DOHH2 (cell line): ENCODE measurements around the gene PTPN3.

Experiments
- H3F3A ChIP-seq: fragments of 200-600 bp; sonication (generic), shearing (Covaris generic); 2 replicates; pipeline ENCODE4 v1.6.0; 2016; ENCODE audit warnings: antibody characterized with exemption, mild to moderate bottlenecking; ENCODE audit not compliant: control insufficient read depth, insufficient read depth
- H3K27ac ChIP-seq: fragments of 200-600 bp; sonication (generic); 2 replicates; pipeline ENCODE4 v1.5.1; 2014; ENCODE audit warnings: low read depth, mild to moderate bottlenecking, low read length, moderate library complexity
- H3K27me3 ChIP-seq: fragments of 200-600 bp; sonication (generic); 2 replicates; pipeline ENCODE4 v1.6.1; 2014; ENCODE audit warnings: mild to moderate bottlenecking, low read length, mixed read lengths; ENCODE audit not compliant: control insufficient read depth
- H3K36me3 ChIP-seq: fragments of 200-600 bp; sonication (generic); 2 replicates; pipeline ENCODE4 v1.6.1; 2014; ENCODE audit warnings: mild to moderate bottlenecking, low read length, moderate library complexity, mixed read lengths; ENCODE audit not compliant: control insufficient read depth
- H3K4me1 ChIP-seq: fragments of 200-600 bp; sonication (generic); 2 replicates; pipeline ENCODE4 v1.6.1; 2014; ENCODE audit warnings: mild to moderate bottlenecking, low read length, mixed read lengths; ENCODE audit not compliant: control insufficient read depth
- H3K4me2 ChIP-seq: fragments of 200-600 bp; sonication (generic); 2 replicates; pipeline ENCODE4 v1.6.0; 2014; ENCODE audit warnings: mild to moderate bottlenecking, low read length, moderate library complexity
- H3K4me3 ChIP-seq: fragments of 200-600 bp; sonication (generic); 2 replicates; pipeline ENCODE4 v1.5.1; 2014; ENCODE audit warnings: mild to moderate bottlenecking, low read length, mixed read lengths
- H3K79me2 ChIP-seq: fragments of 200-600 bp; sonication (generic); 2 replicates; pipeline ENCODE4 v1.6.1; 2014; ENCODE audit warnings: mild to moderate bottlenecking, low read length, mixed read lengths; ENCODE audit not compliant: control insufficient read depth
- H3K9me2 ChIP-seq: fragments of 200-600 bp; sonication (generic); replicated peaks from 2 replicates; pipeline ENCODE4 v1.6.1; 2014; ENCODE audit warnings: mild to moderate bottlenecking, low read length, mixed read lengths; ENCODE audit not compliant: control insufficient read depth
- H3K9me3 ChIP-seq: fragments of 200-600 bp; sonication (generic); 2 replicates; pipeline ENCODE4 v1.6.1; 2014; ENCODE audit warnings: antibody characterized with exemption, low read length, mixed read lengths; ENCODE audit not compliant: control insufficient read depth, insufficient read depth
- H4K20me1 ChIP-seq: fragments of 200-600 bp; sonication (generic); 2 replicates; pipeline ENCODE4 v1.6.0; 2014; ENCODE audit warnings: low read depth, mild to moderate bottlenecking, antibody characterized with exemption, low read length, moderate library complexity; ENCODE audit not compliant: control insufficient read depth, insufficient read depth
- CTCF ChIP-seq: fragments of 200-600 bp; sonication (generic); IDR thresholded peaks from one replicate; pipeline ENCODE4 v1.5.1; 2014; ENCODE audit warnings: antibody characterized with exemption, mild to moderate bottlenecking, low read depth, low read length; ENCODE audit not compliant: poor library complexity, severe bottlenecking
- EZH2phosphoT487 ChIP-seq: fragments of 200-600 bp; sonication (generic); IDR thresholded peaks from 2 replicates; pipeline ENCODE4 v1.6.1; 2017; ENCODE audit warnings: borderline replicate concordance, mild to moderate bottlenecking, antibody characterized with exemption, low read length, moderate library complexity, mixed read lengths

PTPN3 gene

GRCh38 chr9:109423877-109424276, 74.2 kb downstream of the PTPN3 start:
- Histone ChIP-seq H3F3A (no peaks in the 10 kb centered on the region), H3K9me3 (no peaks in the 10 kb centered on the region), H3K4me2 (no peak overlapping the region), H3K79me2 (no peaks in the 10 kb centered on the region), H3K27ac (no peak overlapping the region), H3K36me3 (no peaks in the 10 kb centered on the region), H3K4me1 (0 out of 2 replicates have a peak, but pooled peaks cover 3% of the 10 kb centered on the region), H3K4me3 (no peak overlapping the region), H4K20me1 (no peaks in the 10 kb centered on the region), H3K9me2 (no peaks in the 10 kb centered on the region), H3K27me3 (peaks cover 31% of the 10 kb centered on the region)
- TF ChIP-seq CTCF (no peak), EZH2phosphoT487 (no peak)

- no peaks in the 10 kb centered on the region for H3K36me3 ChIP-seq
- peaks cover 31% of the 10 kb centered on the region for H3K27me3 ChIP-seq
- H3K4me3 ChIP-seq: no peak overlapping the region
- TF ChIP-seq CTCF (no peak), EZH2phosphoT487 (no peak)
- no peaks in the 10 kb centered on the region for H4K20me1 ChIP-seq
- no peaks in the 10 kb centered on the region for H3F3A ChIP-seq
- H3K9me2 ChIP-seq: no peaks in the 10 kb centered on the region
- no peak overlapping the region for H3K4me2 ChIP-seq
- H3K79me2 ChIP-seq: no peaks in the 10 kb centered on the region
- no peaks in the 10 kb centered on the region for H3K9me3 ChIP-seq
- no peak overlapping the region for H3K27ac ChIP-seq
- H3K4me1 ChIP-seq: 0 out of 2 replicates have a peak, but pooled peaks cover 3% of the 10 kb centered on the region
These were observed 75.5 kb downstream of the PTPN3 start for GRCh38 chr9:109422641-109423040.

DNA sequence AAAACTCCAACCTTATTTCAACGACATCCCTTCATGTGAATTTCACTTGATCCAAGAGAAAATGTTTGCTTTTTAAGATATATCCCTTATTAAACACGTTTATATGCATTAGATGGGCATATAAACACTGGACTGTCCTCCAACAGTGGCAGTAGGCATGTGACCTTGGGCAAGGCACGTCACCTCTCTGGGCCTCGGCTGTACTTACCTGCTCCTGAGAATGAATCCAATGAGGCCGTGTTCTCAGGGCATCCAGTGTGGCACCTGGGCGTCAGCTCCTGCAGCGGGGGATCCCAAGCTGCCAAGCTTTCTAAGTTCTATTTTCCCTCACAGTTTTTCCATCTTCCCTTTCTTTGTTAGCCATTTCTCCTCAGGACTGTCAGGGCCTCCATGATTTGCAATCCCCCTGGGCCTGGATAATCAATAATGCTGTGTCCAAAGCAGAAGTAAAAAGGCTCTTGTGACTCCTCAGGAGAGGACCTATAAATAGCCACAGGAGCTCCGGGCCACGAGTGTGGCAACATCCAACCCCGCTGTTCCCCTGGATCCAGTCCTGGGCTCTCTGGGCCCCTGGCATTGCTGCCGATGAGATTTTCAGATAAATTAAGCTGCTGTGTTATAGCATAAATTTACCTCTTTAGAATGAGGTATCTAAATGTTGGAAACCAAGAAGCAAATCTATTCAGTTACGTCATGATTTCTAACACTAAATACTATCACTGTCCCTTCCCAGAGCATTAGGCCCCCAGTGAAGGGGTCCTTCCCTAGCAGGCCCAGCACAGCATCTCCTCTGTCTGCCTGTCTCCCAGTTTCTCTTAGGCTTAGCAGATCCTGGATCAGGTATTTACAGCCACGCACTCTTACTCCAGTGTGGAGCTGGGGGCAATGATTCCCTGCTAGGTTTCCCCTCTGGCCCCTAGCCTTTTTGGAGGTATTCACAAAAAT, 76.8 kb downstream of the PTPN3 start:
- H3K36me3 ChIP-seq: no peaks in the 10 kb centered on the region
- H3K4me3 ChIP-seq: no peak overlapping the region
- H3K4me1 ChIP-seq: 0 out of 2 replicates have a peak, but pooled peaks cover 3% of the 10 kb centered on the region
- no peak overlapping the region for H3K4me2 ChIP-seq
- H3K27me3 ChIP-seq: peaks cover 40% of the 10 kb centered on the region
- no peaks in the 10 kb centered on the region for H3K9me3 ChIP-seq
- H3K27ac ChIP-seq: no peak overlapping the region
- no peaks in the 10 kb centered on the region for H4K20me1 ChIP-seq
- TF ChIP-seq CTCF: no peak
- TF ChIP-seq EZH2phosphoT487: no peak
- no peaks in the 10 kb centered on the region for H3K9me2 ChIP-seq
- no peaks in the 10 kb centered on the region for H3K79me2 ChIP-seq
- H3F3A ChIP-seq: no peaks in the 10 kb centered on the region
